Activated CD4-positive, alpha-beta memory T cell treated with anti-CD3 and anti-CD28 coated beads, Interleukin-2, amount 10 ng/mL, durations not matched to agents 7 days and 5 days (primary cell): ENCODE results near the gene TRIO. TPM values are rescaled to one million over a fixed set of nuclear protein-coding genes. Genes with fewer than 3 reads are reported as not detected.

Experiments
- CTCF ChIA-PET: fragments of 350-600 bp; sonication (Branson Sonifier 250); formaldehyde crosslinking; loops from one replicate; lab custom pipeline; 2021; ENCODE audit warnings: antibody characterized with exemption, inconsistent platforms; lab: Charles Lee
- POLR2A ChIA-PET: fragments of 350-600 bp; sonication (Branson Sonifier 250); formaldehyde crosslinking; loops from one replicate; lab custom pipeline; 2021; ENCODE audit warnings: antibody characterized with exemption; lab: Charles Lee
- DNase-seq: peaks from one replicate; pipeline ENCODE4 v3.0.0-alpha.2; 2020
- H3K27ac Mint-ChIP-seq: one replicate; pipeline ENCODE4 v1.8.0; 2021; ENCODE audit warnings: mild to moderate bottlenecking, mixed read lengths
- H3K27me3 Mint-ChIP-seq: one replicate; pipeline ENCODE4 v1.8.0; 2021; ENCODE audit warnings: mixed read lengths
- H3K36me3 Mint-ChIP-seq: one replicate; pipeline ENCODE4 v1.8.0; 2021; ENCODE audit warnings: low read depth, mixed read lengths
- H3K4me1 Mint-ChIP-seq: one replicate; pipeline ENCODE4 v1.8.0; 2021; ENCODE audit warnings: mixed read lengths
- H3K4me3 Mint-ChIP-seq: one replicate; pipeline ENCODE4 v1.8.0; 2021; ENCODE audit warnings: mild to moderate bottlenecking, mixed read lengths
- H3K9me3 Mint-ChIP-seq: one replicate; pipeline ENCODE4 v1.8.0; 2021; ENCODE audit warnings: mixed read lengths
- total RNA-seq, 2 experiments: library from RNA; stranded (reverse); gene quantifications; one replicate each; pipeline ENCODE4 v1.2.3, GENCODE V29; 2021

The TRIO gene
- total RNA-seq, 2 experiments from 2014 or later = 8.1 to 8.3 TPM

- Mint-ChIP-seq H3K27ac (no peak overlapping the region), H3K36me3 (no peaks in the 10 kb centered on the region), H3K4me1 (peaks cover 24% of the 10 kb centered on the region), H3K9me3 (peaks cover 3% of the 10 kb centered on the region), H3K27me3 (peaks cover 6% of the 10 kb centered on the region), H3K4me3 (no peak overlapping the region)
- POLR2A ChIA-PET = no interaction called here
- CTCF ChIA-PET = no interaction called here
- DNase-seq = no peak
Measured at GRCh38 chr5:14110680-14111079, 32.5 kb upstream of the TRIO start.

GRCh38 chr5:14112998-14113652 lies 30.0 kb upstream of the TRIO start:
- Mint-ChIP-seq H3K4me3 (no peak overlapping the region), H3K9me3 (peaks cover 3% of the 10 kb centered on the region), H3K27ac (no peak overlapping the region), H3K27me3 (peaks cover 6% of the 10 kb centered on the region), H3K4me1 (peaks cover 17% of the 10 kb centered on the region), H3K36me3 (no peaks in the 10 kb centered on the region)
- CTCF ChIA-PET = no interaction called here
- POLR2A ChIA-PET = no interaction called here
- DNase-seq = no peak

GRCh38 chr5:14114615-14115251 lies 28.4 kb upstream of the TRIO start:
- ChIA-PET CTCF (no interaction called here), POLR2A (no interaction called here)
- Mint-ChIP-seq H3K27ac (no peak overlapping the region), H3K27me3 (peaks cover 3% of the 10 kb centered on the region), H3K36me3 (no peaks in the 10 kb centered on the region), H3K9me3 (no peaks in the 10 kb centered on the region), H3K4me3 (no peak overlapping the region), H3K4me1 (peaks cover 2% of the 10 kb centered on the region)
- DNase-seq = no peak

GRCh38 chr5:14115323-14115895 lies 27.7 kb upstream of the TRIO start:
- no peak overlapping the region for H3K4me3 Mint-ChIP-seq
- ChIA-PET POLR2A (no interaction called here), CTCF (no interaction called here)
- H3K27ac Mint-ChIP-seq = no peak overlapping the region
- no peaks in the 10 kb centered on the region for H3K4me1 Mint-ChIP-seq
- H3K36me3 Mint-ChIP-seq = no peaks in the 10 kb centered on the region
- DNase-seq = no peak
- no peaks in the 10 kb centered on the region for H3K9me3 Mint-ChIP-seq
- H3K27me3 Mint-ChIP-seq = peaks cover 2% of the 10 kb centered on the region

- DNase-seq = no peak
- Mint-ChIP-seq H3K4me3 (no peak overlapping the region), H3K27me3 (no peaks in the 10 kb centered on the region), H3K36me3 (no peaks in the 10 kb centered on the region), H3K9me3 (peaks cover 2% of the 10 kb centered on the region), H3K4me1 (no peaks in the 10 kb centered on the region), H3K27ac (no peak overlapping the region)
- POLR2A ChIA-PET = no interaction called here
- CTCF ChIA-PET = no interaction called here
Measured at GRCh38 chr5:14118551-14119320, 24.4 kb upstream of the TRIO start.

GRCh38 chr5:14120176-14120575 lies 23.0 kb upstream of the TRIO start:
- ChIA-PET POLR2A (no interaction called here), CTCF (interaction anchor here (0.6 kb wide), 1 partner anchor 14 kb away, joined by 3 read pairs; no protein-coding TSS in a partner anchor)
- Mint-ChIP-seq H3K4me3 (no peak overlapping the region), H3K36me3 (no peaks in the 10 kb centered on the region), H3K9me3 (peaks cover 2% of the 10 kb centered on the region), H3K27me3 (no peaks in the 10 kb centered on the region), H3K4me1 (no peaks in the 10 kb centered on the region), H3K27ac (no peak overlapping the region)
- no peak for DNase-seq

GRCh38 chr5:14121552-14121951 lies 21.6 kb upstream of the TRIO start:
- no peak overlapping the region for H3K27ac Mint-ChIP-seq
- no peak overlapping the region for H3K4me3 Mint-ChIP-seq
- ChIA-PET CTCF (no interaction called here), POLR2A (no interaction called here)
- DNase-seq = no peak
- H3K36me3 Mint-ChIP-seq = no peaks in the 10 kb centered on the region
- H3K4me1 Mint-ChIP-seq = no peaks in the 10 kb centered on the region
- peaks cover 2% of the 10 kb centered on the region for H3K9me3 Mint-ChIP-seq
- H3K27me3 Mint-ChIP-seq = no peaks in the 10 kb centered on the region

GRCh38 chr5:14122089-14122488 lies 21.1 kb upstream of the TRIO start:
- Mint-ChIP-seq H3K27ac (no peak overlapping the region), H3K4me3 (no peak overlapping the region), H3K27me3 (no peaks in the 10 kb centered on the region), H3K36me3 (no peaks in the 10 kb centered on the region), H3K9me3 (peaks cover 2% of the 10 kb centered on the region), H3K4me1 (no peaks in the 10 kb centered on the region)
- CTCF ChIA-PET = no interaction called here
- POLR2A ChIA-PET = no interaction called here
- DNase-seq = no peak

- ChIA-PET POLR2A (no interaction called here), CTCF (no interaction called here)
- H3K4me1 Mint-ChIP-seq = no peaks in the 10 kb centered on the region
Measured at GRCh38 chr5:14123551-14123950, 19.6 kb upstream of the TRIO start.

GRCh38 chr5:14123974-14124482 lies 19.1 kb upstream of the TRIO start:
- Mint-ChIP-seq H3K27ac (no peak overlapping the region), H3K27me3 (no peaks in the 10 kb centered on the region), H3K9me3 (peaks cover 2% of the 10 kb centered on the region), H3K36me3 (no peaks in the 10 kb centered on the region), H3K4me1 (no peaks in the 10 kb centered on the region), H3K4me3 (no peak overlapping the region)
- CTCF ChIA-PET = interaction anchor here (0.8 kb wide), 1 partner anchor 39 kb away, joined by 3 read pairs; no protein-coding TSS in a partner anchor
- DNase-seq = no peak
- POLR2A ChIA-PET = no interaction called here

More at GRCh38 chr5:14123551-14123950, 19.6 kb upstream of the TRIO start:
- DNase-seq = no peak
- Mint-ChIP-seq H3K4me3 (no peak overlapping the region), H3K36me3 (no peaks in the 10 kb centered on the region), H3K27me3 (no peaks in the 10 kb centered on the region), H3K9me3 (peaks cover 2% of the 10 kb centered on the region), H3K27ac (no peak overlapping the region)

GRCh38 chr5:14125262-14125661 lies 17.9 kb upstream of the TRIO start:
- POLR2A ChIA-PET = no interaction called here
- H3K27me3 Mint-ChIP-seq = no peaks in the 10 kb centered on the region
- H3K4me1 Mint-ChIP-seq = no peaks in the 10 kb centered on the region
- CTCF ChIA-PET = no interaction called here
- H3K9me3 Mint-ChIP-seq = peaks cover 2% of the 10 kb centered on the region
- H3K36me3 Mint-ChIP-seq = no peaks in the 10 kb centered on the region
- DNase-seq = no peak
- no peak overlapping the region for H3K27ac Mint-ChIP-seq
- H3K4me3 Mint-ChIP-seq = no peak overlapping the region

GRCh38 chr5:14127587-14127986 lies 15.6 kb upstream of the TRIO start:
- POLR2A ChIA-PET = no interaction called here
- Mint-ChIP-seq H3K9me3 (no peaks in the 10 kb centered on the region), H3K27ac (no peak overlapping the region), H3K4me3 (no peak overlapping the region), H3K27me3 (no peaks in the 10 kb centered on the region), H3K36me3 (no peaks in the 10 kb centered on the region), H3K4me1 (no peaks in the 10 kb centered on the region)
- DNase-seq = no peak
- CTCF ChIA-PET = no interaction called here

- POLR2A ChIA-PET = no interaction called here
- H3K9me3 Mint-ChIP-seq = no peaks in the 10 kb centered on the region
- no peaks in the 10 kb centered on the region for H3K36me3 Mint-ChIP-seq
- DNase-seq = no peak
- H3K27ac Mint-ChIP-seq = no peak overlapping the region
- CTCF ChIA-PET = no interaction called here
- no peak overlapping the region for H3K4me3 Mint-ChIP-seq
- H3K4me1 Mint-ChIP-seq = no peaks in the 10 kb centered on the region
- H3K27me3 Mint-ChIP-seq = no peaks in the 10 kb centered on the region
Measured at GRCh38 chr5:14128079-14128478, 15.1 kb upstream of the TRIO start.
